Stimulated activated naive CD4-positive, alpha-beta T cell (primary cell): ENCODE measurements around the gene NCDN.
A peak's percentile ranks its signal among the peaks of the same experiment; 100 is the strongest.

Experiments
- DNase-seq, 6 experiments: peaks; one replicate each; lab custom pipeline; 2025; lab: John Stamatoyannopoulos, UW

The NCDN gene, protein sequence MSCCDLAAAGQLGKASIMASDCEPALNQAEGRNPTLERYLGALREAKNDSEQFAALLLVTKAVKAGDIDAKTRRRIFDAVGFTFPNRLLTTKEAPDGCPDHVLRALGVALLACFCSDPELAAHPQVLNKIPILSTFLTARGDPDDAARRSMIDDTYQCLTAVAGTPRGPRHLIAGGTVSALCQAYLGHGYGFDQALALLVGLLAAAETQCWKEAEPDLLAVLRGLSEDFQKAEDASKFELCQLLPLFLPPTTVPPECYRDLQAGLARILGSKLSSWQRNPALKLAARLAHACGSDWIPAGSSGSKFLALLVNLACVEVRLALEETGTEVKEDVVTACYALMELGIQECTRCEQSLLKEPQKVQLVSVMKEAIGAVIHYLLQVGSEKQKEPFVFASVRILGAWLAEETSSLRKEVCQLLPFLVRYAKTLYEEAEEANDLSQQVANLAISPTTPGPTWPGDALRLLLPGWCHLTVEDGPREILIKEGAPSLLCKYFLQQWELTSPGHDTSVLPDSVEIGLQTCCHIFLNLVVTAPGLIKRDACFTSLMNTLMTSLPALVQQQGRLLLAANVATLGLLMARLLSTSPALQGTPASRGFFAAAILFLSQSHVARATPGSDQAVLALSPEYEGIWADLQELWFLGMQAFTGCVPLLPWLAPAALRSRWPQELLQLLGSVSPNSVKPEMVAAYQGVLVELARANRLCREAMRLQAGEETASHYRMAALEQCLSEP

DNA sequence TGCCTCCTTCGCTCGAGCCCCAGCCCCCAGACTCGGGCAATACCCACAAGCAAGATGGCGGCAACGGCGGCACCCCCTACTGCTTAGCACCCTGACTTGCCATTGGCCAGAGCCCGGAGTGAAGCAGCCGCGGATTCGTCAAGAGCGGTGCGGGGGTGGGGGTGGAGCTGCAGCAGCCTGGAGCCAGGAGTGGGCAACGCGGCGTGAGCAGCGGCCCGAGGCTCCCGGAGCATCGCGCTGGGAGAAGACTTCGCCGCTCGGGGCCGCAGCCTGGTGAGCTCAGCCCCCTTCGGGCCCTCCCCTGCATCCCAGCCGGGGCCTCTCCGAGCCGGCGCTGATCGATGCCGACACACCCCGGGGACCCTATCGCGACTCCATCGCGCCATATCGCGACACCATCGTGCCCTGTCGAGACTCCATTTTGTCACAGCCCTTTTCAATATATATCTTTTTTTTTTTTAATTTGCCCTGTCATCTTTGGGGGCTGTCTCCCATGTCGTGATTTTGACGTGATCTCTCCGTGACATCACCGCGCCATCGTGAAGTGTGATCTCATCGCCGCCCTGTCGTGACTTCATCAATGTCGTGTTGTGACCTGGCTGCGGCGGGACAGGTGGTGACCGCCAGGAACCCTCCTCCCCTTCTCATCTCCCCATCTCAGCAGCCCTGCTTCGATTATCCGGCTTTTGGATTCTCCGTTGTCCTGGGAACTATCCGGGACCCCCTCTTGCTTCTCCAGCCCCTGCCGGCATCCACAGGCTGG lies at the start of gene NCDN:
Gene NCDN (plus strand): TSS at position 189 of the 763 bp plus-strand sequence. CDS start 392 bp downstream, at position 581.
- DNase-seq = peak; percentile 87 to 94 (median 93)

DNA sequence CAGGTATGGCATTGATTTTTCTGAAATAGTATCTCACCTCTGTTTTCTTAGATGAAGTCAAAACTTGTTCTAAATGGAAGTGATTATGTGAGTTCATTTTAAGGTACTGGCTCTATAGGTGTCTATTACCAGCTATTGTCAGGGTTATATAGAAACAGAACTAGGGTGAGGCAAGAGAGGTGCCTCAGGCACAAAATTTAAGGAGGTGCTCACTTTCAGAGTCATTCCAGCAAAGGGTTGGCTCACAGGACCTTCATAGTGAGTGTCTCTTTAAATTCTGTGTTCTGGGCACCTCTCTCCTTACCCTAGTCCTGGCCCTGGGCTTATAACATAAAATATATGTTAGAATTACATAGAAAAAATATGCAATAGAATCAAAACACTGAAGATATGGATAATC lies 49.7 kb upstream of the NCDN start:
- no peak for DNase-seq

DNA sequence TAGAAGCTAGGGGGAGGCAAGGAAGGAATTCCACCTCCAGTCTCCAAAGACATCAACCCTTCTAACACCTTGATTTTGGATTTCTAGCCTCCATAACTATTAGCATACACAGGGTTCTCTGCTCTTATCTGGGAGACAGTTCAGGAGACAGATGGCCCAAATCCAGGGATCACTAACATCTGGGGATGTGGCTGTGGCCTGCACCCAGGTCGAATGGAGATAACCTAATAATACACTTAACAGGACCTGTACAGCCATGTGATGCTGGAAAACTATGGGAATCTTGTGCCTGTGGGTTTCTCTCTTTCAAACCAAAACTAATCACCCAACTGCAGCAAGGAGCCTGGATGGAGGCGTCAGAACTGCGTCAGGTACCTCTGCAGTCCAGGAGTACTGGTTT lies 48.0 kb upstream of the NCDN start:
- no peak for DNase-seq

DNA sequence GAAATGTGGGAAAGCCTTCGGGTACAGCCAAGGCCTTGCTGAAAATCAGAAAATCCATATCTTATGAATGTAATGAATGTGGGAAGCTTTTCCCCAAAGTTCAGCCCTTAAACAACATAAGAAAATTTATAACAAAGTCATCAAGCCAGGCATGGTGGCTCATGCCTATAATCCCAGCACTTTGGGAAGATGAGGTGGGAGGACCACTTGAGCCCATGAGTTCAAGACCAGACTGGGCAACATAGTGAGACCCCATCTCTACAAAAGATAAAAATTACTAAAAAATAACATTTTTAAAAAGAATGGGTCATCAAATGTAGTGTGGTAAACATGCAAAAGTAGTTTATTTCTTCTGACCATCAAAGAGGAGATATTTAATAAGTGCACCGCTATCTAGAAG lies 46.3 kb upstream of the NCDN start:
- DNase-seq = no peak

DNA sequence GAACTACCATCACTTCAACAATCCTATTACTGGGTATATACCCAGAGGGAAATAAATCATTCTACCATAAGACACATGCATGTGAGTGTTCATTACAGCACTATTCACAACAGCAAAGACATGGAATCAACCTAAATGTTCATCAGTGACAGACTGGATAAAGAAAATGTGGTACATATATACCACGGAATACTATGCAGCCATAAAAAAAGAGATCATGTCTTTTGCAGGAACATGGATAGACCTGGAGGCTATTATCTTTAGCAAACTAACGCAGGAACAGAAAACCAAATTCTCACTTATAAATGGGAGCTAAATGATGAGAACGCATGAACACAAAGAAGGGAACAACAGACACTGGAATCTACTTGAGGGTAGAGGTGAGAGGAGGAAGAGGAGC lies 39.4 kb upstream of the NCDN start:
- no peak for DNase-seq

DNA sequence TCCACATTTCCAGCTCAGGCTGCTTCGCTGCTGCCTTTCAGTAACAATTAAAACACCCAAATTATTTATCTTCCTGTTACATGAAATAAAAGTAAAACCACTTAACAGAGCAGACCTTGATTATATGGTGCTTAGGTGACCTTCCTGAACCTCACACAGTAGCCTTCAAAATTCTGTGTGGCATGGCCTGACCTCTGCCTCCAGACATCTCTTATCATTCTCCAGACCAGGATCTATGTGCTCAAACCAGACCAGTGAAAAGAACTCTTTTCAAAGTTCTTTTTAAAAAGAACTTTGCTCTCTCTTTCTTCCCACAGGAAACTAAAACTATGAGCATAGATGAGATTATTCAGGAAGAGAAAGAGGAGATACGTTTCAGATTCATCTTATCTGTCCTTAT lies 38.2 kb upstream of the NCDN start:
- DNase-seq = no peak

DNA sequence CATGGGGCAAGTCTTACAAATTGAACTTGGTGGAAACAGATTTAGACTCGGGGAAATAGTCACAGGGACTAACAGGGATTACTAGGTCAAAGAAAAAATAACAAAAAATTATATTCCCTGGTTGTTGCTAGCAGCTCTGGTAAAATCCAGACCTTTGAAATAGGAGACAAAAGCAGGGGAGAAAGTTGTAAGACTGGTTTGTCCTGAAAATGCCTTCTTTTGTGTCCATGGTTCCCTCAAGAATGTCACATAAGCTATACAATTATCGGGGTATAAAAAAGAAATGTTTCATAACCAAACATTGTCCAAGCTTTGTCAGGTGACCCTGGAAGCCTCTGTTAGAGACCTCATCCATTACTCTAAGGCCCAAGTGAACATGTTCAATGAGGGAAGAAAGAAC lies 33.5 kb upstream of the NCDN start:
- no peak for DNase-seq

DNA sequence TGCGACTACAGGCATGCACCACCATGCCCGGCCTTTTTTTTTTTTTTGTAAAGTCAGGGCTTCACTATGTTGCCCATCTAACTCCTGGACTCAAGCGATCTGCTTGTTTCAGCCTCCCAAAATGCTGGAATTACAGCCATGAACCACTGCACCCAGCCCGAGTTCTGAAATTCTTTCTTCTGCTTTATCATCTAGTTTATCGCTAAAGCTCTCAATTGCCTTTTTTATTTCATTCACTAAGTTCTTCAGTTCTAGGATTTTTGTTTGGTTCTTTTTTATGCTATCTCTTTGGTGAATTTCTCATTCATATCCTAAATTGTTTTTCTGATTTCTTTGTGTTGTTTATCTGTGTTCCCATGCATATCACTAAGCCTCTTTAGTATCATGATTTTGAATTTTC lies 27.4 kb upstream of the NCDN start:
- DNase-seq = no peak

DNA sequence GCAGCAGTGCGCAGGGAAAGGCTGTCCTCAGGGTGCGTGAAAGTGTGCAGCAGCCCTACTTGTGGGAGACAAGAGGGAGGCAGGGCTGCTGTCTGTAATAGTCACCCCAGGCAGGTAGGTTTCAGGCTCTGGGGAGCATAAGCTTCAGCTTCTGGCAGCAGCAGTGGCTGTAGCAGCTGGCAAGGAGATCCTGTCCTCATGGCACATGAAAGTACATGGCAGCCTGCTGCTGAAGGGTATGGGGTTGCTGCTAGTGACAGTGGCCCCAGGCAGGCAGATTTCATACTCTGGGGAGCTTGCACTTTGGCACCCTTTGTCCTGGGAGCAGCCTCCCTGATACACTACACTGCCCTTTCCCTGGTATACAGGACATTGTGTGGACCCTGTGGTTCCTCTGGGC lies 26.7 kb upstream of the NCDN start:
- DNase-seq = no peak

DNA sequence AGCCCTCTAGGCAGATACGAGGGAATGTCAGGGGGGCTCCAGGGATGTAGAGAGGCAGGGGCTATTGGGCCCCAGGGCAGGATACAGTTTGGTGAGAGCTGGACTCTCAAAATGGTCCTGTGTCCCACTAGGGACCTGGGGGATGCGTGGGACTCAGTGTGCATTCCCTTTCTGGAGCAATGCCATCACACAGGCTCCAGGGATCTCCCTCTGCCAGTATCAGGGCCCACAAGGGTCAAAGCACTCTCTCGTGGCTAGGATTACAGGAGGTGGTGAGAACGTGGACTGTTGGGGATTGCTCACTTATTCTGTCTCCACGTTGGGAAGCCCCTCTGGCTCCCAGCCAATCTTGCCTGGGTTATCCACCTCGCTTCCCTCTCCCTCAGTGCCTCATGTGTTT lies 26.2 kb upstream of the NCDN start:
- no peak for DNase-seq

DNA sequence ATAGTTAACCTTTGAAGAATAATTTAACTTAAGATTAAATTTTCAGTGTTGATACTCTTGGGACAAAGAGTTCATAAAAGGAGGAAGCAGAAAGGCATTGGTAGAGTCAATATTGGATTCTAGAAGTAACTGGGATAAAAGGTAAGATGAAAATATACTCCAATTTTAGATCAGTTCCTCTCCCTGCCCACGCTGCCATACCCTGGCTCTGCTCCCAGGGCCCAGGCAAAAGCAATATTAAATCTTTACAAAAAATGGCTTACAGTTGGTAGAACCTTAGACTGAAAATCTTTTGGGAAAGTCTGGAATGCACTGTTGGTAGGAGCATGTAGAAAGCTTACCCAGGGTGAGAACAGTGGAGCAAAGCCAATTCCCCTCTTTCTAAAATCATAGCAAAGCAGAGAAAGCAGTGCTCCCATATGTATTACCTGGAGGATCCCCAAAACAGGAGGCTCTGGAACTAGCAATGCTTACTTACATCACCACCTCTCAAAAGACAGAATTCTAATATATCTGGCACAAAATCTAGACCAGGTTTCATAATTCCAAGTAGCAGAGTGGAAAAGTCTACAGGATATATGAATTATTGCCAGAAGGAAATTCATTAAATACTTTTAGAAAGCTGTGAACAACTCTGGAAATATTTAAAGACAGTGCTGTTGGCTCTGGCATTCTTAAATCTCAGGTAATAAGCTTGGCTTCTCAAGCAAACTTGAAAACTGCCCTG lies 24.9 kb upstream of the NCDN start:
- DNase-seq = no peak

DNA sequence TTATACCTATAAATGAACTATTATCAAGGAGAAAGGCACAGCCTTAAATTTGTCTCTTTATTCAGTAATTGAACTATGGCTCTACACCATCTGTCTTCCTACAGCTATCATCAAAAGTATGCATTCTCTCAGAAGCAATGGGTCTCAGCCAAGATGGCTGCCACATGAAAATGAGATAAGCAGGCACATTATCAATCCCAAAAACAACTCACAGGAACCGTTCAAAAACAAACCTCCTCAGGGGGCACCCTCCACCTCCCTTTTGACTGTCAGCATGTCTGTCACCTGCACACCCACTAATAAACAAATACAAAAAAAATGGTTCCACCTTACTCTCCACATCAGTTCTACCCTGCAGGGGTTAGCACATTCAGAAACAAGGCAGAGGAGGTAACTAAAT lies 24.0 kb upstream of the NCDN start:
- no peak for DNase-seq

DNA sequence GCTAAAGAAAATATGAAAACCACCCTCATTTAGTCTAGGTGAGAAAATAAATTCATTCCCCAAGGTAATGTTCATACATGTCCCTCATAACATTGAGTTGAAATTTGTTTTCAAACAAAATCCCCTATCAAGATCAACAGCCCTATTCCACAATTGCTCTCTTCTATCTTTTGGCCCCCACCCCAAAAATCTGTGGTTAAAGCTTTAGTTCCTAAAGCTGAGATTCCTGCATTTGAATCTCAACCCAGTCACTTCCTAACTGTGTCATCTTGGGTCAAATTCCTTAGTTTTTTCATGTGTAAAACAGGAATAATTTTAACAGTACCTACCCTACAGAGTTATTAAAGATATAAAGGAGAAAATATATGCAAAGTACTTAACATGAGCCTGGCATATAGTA lies 22.4 kb upstream of the NCDN start:
- no peak for DNase-seq

DNA sequence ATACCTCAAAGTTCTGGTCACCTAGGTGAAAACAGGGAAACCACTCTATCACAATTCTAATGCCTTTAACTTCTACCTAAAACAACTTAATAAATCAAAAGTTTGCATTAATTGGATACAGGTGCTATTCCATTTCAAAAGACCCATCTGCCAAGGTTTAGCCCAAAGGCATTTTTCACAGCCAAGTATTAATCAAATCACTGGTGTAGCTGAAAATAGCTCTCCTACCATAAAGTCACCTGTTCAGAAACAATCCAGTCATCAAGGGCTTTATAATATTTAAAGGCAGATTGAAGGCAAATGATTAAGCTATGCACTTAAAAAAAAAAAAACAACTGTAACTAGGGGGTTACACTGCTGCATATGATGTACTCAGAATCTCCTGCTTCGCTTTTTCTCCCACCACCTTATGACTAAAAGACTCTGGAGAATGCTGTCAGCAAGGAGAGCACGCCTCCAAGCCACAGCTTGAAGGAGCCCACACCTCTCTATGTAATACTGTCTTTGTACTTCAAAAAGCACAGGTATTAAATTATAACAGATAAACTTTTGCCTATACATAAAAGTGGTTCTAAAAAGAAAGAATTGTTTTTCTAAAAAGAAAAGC lies 20.9 kb upstream of the NCDN start:
- DNase-seq = no peak

DNA sequence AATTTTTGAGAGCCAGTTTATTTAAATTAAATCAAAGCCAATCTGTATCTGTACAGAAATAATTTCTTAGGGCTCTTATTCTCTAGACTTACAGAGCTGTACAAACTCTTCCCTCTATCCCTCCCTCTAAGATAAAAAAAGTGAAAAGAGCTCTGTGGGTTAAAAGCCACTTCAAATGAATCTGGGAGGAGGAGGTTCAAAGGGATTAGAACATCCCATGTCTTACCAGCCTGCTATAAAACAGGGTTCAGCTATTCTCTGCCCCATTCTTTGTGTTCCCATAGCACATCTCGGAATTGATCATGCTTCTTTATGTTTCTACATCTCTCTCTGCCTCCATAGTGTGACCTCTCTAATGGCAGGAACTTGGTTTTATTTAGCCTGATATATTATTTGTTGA lies 19.8 kb upstream of the NCDN start:
- DNase-seq = no peak

DNA sequence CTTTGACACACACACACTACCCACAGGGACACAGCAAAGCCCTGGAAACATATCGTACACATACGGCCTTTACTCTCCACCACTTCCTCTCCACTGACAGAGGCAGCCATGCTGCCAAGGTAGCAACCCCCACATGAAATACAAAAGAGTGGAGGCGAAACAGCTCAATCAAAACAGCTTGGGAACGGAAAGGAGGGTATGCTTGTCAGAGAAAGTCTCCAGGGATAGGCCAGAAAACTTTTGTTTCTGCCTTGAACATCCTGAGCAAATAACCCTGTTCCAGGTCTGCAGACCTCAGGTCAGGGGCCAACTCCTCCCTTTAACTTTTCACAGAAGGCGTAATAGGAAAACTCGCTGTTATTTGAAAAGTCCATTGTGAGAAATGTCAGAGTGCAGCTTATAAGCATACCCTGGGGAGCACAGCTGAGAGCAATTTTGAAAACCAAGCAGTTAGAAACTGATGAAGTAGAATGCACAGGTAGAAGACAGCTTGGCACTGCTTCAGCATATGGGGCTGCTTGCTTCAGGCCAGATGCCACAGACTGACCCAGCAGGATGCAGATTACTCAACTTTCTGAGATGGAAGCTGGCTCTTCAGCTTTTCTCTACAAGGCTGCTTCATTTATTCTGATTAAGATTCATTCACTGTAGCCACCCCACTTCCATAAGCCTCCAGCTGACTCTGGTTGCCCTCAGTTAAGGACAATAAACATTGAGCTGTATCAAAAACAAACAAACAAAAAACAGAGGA lies 18.4 kb upstream of the NCDN start:
- peak; percentile 13 to 85 (median 46) for DNase-seq

DNA sequence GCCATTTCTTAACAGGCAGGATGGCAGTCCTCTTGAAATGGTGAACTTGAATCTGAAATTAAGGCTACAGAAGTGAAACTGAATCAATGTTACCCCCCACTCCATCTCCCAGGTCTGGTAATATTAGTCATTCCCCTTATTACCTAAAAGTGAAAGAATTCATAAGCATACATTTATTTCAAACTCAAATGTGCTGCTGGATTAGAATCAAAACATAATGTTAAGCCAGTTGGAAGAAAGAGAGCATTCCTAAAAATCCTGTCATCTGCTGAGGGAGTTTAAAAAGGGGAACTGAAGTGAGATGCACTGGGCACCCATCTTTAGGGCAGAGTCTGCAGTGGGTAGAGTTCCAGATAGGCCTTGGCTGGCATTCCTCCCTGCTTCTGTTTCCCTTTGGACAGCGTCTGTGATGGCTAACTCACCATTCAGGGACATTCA lies 17.8 kb upstream of the NCDN start:
- no peak for DNase-seq

DNA sequence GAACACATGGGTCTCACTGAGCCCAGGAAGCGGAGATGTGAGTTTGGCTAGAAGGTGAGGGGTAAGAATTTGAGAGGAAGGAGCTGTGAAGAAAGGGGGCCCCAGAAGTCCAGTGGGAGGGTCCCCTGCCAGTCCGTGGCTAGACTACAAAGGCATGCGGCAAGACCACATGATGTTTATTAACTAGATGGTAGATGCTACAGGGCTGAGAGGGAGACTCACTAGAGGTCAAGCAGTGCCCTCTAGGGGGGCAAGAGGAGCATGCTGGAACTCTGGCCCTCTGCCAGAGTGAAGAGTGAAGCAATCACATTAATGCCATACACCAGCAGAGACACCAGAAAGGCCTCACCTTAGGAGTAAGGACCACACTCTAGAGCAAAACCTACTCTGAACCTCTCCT lies 12.6 kb upstream of the NCDN start:
- DNase-seq = peak in 5 of 6 experiments; percentile 10 to 56 (median 46)

DNA sequence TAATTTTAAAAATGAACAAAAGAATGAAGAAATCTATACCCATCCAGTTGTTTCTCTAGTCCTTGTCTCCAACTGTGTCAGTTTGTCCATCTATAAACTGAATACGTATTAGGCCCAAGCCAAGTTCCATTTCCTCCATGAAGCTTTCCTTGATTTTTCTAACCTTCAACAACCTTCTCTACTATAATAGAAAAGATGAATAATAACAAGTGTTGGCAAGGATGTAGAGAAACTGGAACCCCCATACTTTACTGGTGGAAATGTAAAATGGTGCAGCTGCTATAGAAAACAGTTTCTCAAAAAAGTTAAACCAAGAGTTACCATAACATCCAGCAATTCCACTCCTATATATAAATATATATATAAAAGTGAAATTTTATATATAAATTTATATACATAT lies 11.0 kb upstream of the NCDN start:
- DNase-seq = no peak

DNA sequence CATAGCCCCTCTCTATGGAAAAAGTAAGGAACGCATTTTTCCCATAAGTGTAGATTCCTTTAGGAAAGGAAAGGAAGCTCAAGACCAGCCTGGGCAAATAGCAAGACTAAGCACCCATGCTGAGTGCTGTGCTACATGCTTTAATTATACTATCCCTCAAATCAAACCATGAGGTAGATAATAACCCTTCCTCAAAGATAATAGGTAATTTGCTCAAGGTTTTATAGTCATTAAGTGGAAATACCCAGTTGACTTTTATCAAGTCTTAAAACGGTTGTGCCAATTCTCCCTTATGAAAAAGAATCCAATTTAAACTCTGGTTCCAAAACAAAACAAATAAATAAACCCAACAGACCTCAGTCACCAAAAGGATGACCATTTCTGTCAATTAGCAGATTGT lies 3.7 kb upstream of the NCDN start:
- no peak for DNase-seq
